ENCODE measurements around the gene FDX2.

The FDX2 gene

GRCh38 chr19:10335352-10335985 lies 19.7 kb upstream of the FDX2 start:
- Histone ChIP-seq H3K36me3 (ENCODE audit: control insufficient read depth, insufficient read depth, low read length) (peaks cover 18% of the 10 kb centered on the region), H3K4me3 (replicated peaks; ENCODE audit: low read depth, low read length) (no peak overlapping the region), H3K27me3 (replicated peaks; ENCODE audit: control insufficient read depth, insufficient read depth, low read length) (no peaks in the 10 kb centered on the region)
- no peak for TF ChIP-seq CTCF (IDR thresholded peaks at IDR 0.05; ENCODE audit: insufficient read depth, low read length, poor library complexity, severe bottlenecking)
- no peak for DNase-seq (ENCODE audit: extremely low read depth, insufficient read length)

GRCh38 chr19:10334588-10335351 lies 19.0 kb upstream of the FDX2 start:
- H3K36me3 ChIP-seq (ENCODE audit: control insufficient read depth, insufficient read depth, low read length), result peaks cover 24% of the 10 kb centered on the region
- H3K4me3 ChIP-seq (replicated peaks; ENCODE audit: low read depth, low read length), result no peak overlapping the region
- H3K27me3 ChIP-seq (replicated peaks; ENCODE audit: control insufficient read depth, insufficient read depth, low read length), result no peaks in the 10 kb centered on the region
- TF ChIP-seq CTCF (IDR thresholded peaks at IDR 0.05; ENCODE audit: insufficient read depth, low read length, poor library complexity, severe bottlenecking), result no peak
- no peak for DNase-seq (ENCODE audit: extremely low read depth, insufficient read length)

- no peak for TF ChIP-seq CTCF (IDR thresholded peaks at IDR 0.05; ENCODE audit: insufficient read depth, low read length, poor library complexity, severe bottlenecking)
- Histone ChIP-seq H3K36me3 (ENCODE audit: control insufficient read depth, insufficient read depth, low read length) (peaks cover 28% of the 10 kb centered on the region), H3K4me3 (replicated peaks; ENCODE audit: low read depth, low read length) (peak overlapping the region; percentile 93), H3K27me3 (replicated peaks; ENCODE audit: control insufficient read depth, insufficient read depth, low read length) (no peaks in the 10 kb centered on the region)
- no peak for DNase-seq (ENCODE audit: extremely low read depth, insufficient read length)
Measured at GRCh38 chr19:10333758-10334587, 18.2 kb upstream of the FDX2 start.

GRCh38 chr19:10332965-10333757 lies 17.3 kb upstream of the FDX2 start, which contains the start of gene RAVER1:
RAVER1 (minus strand) TSS chr19:10333529; CDS start chr19:10333507, 22 bp downstream.
- peak within 1 kb of the TSS; percentile 93 for H3K4me3 ChIP-seq (replicated peaks; ENCODE audit: low read depth, low read length)
- TF ChIP-seq CTCF (IDR thresholded peaks at IDR 0.05; ENCODE audit: insufficient read depth, low read length, poor library complexity, severe bottlenecking), result no peak
- DNase-seq (ENCODE audit: extremely low read depth, insufficient read length), result peak; percentile 98
- no peaks in the 10 kb centered on the region for H3K27me3 ChIP-seq (replicated peaks; ENCODE audit: control insufficient read depth, insufficient read depth, low read length)
- H3K36me3 ChIP-seq (ENCODE audit: control insufficient read depth, insufficient read depth, low read length), result peaks cover 35% of the 10 kb centered on the region

Data from GM06990 (cell line).